Fibroblast of villous mesenchyme (primary cell): Measurements from ENCODE around the gene NFATC1. TPM values are rescaled to one million over a fixed set of nuclear protein-coding genes. Genes with fewer than 3 reads are reported as not detected.
A peak's percentile ranks its signal among the peaks of the same experiment; 100 is the strongest.

ENCODE experiments used
- DNase-seq: peaks from one replicate; pipeline ENCODE4 v3.0.0-alpha.2; 2010; ENCODE audit warnings: low read depth
- H3K4me3 ChIP-seq: 2 replicates; pipeline ENCODE4 v1.5.1; 2011; ENCODE audit warnings: low read depth, mild to moderate bottlenecking, low read length
- total RNA-seq: library from RNA; depleted of rRNA; stranded (reverse); fragments of >200 nt; gene quantifications from 2 replicates; pipeline ENCODE4 v1.2.3, GENCODE V29; 2012
- TF ChIP-seq, protein P1 (sequence below): IDR thresholded peaks from 2 replicates; pipeline ENCODE4 v1.5.1; 2012; ENCODE audit warnings: low read depth, mild to moderate bottlenecking, low read length; ENCODE audit not compliant: insufficient read depth

NFATC1 gene
- total RNA-seq, 1 donor, result 0.43 TPM

GRCh38 chr18:79570266-79571201 is 174.8 kb downstream of the NFATC1 start:
- no peak overlapping the region for H3K4me3 ChIP-seq
- DNase-seq, result peak; percentile 33
- TF ChIP-seq, protein P1, sequence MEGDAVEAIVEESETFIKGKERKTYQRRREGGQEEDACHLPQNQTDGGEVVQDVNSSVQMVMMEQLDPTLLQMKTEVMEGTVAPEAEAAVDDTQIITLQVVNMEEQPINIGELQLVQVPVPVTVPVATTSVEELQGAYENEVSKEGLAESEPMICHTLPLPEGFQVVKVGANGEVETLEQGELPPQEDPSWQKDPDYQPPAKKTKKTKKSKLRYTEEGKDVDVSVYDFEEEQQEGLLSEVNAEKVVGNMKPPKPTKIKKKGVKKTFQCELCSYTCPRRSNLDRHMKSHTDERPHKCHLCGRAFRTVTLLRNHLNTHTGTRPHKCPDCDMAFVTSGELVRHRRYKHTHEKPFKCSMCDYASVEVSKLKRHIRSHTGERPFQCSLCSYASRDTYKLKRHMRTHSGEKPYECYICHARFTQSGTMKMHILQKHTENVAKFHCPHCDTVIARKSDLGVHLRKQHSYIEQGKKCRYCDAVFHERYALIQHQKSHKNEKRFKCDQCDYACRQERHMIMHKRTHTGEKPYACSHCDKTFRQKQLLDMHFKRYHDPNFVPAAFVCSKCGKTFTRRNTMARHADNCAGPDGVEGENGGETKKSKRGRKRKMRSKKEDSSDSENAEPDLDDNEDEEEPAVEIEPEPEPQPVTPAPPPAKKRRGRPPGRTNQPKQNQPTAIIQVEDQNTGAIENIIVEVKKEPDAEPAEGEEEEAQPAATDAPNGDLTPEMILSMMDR, result no peak

GRCh38 chr18:79571211-79572092 is 175.7 kb downstream of the NFATC1 start:
- no peak for DNase-seq
- no peak overlapping the region for H3K4me3 ChIP-seq
- TF ChIP-seq, protein P1, result no peak

DNA sequence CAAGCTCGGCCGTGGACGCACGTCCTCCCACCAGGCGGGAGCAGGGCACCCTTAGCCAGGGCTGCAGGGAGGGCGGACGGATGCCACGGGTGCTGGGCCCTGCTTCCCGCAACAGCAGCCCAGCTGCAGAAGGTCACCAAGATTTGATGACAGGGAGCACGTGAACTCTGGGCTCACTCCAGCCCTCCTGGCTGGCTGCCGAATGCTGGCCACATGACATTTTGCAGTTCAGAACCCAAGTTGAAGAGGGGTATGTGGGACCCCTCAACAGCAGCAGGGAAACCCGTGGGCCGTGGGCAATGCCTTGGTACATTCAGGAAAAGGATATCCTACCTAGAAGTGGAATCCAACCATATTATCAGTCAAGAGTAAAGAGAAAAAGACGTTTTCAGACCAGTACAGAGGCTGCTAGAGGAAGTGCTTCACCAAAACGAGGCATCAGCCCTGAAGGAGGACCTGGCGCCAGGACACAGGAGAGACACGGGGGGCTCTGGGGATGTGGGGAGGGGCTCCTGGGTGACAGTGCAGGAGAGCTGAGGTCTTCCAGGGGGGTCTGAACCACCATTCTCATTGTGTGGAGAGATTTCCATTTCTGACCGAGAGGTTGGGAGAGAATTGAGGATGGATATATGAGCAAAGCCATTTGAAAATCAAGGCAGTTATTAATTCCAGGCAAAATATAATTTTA is 176.5 kb downstream of the NFATC1 start:
- no peak for DNase-seq
- TF ChIP-seq, protein P1, result no peak
- H3K4me3 ChIP-seq, result no peak overlapping the region

- TF ChIP-seq, protein P1, result no peak
- no peak overlapping the region for H3K4me3 ChIP-seq
- DNase-seq, result no peak
These were observed 177.2 kb downstream of the NFATC1 start for GRCh38 chr18:79572848-79573451.

DNA sequence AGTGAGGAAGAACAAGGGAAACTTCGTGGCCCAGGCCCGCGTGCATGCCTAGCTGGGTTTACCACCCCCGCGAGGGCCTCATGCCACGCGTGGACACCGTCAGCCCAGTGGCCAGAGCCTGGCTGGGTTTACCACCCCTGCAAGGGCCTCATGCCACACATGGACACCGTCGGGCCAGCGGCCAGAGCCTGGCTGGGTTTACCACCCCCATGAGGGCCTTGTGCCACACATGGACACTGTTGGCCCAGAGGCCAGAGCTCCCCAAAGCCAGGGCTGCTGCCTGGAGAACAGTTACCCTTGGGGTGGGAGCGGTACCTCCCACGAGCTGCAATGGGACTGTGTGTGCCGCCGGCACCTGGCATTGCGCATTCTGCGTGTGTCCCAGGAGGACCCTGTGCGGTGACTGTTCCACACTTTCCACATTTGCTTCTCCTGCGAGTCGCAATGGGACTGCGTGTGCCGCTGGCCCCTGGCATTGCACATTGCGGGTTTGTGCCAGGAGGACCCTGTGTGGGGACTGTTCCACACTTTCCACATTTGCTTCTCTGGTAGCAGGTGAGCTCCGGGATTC is 178.3 kb downstream of the NFATC1 start:
- TF ChIP-seq, protein P1, result no peak
- DNase-seq, result no peak
- no peak overlapping the region for H3K4me3 ChIP-seq
